Left ventricle myocardium inferior (tissue), 1 donor: Measurements from ENCODE around the gene CDH4. TPM values are rescaled to one million over a fixed set of nuclear protein-coding genes. Genes with fewer than 3 reads are reported as not detected.

ENCODE experiments used
- DNase-seq: peaks from one replicate; pipeline ENCODE4 v3.0.0-alpha.2; 2020
- H3K27ac ChIP-seq: fragments of 200-600 bp; replicated peaks from 2 replicates; pipeline ENCODE4 v1.8.0; 2021
- H3K27me3 ChIP-seq: fragments of 200-600 bp; 2 replicates; pipeline ENCODE4 v1.8.0; 2021; ENCODE audit warnings: low read depth
- H3K36me3 ChIP-seq: fragments of 200-600 bp; 2 replicates; pipeline ENCODE4 v1.8.0; 2021
- H3K4me1 ChIP-seq: fragments of 200-600 bp; 2 replicates; pipeline ENCODE4 v1.8.0; 2021
- H3K4me3 ChIP-seq: fragments of 200-600 bp; 2 replicates; pipeline ENCODE4 v1.8.0; 2021; ENCODE audit warnings: mild to moderate bottlenecking, moderate library complexity
- H3K9me3 ChIP-seq: fragments of 200-600 bp; replicated peaks from 2 replicates; pipeline ENCODE4 v1.8.0; 2021
- intact Hi-C: fragments of 100-400 bp; cut with micrococcal nuclease; formaldehyde crosslinking; loops from one replicate; pipeline ENCODE4 v1.11.0; 2022
- total RNA-seq: library from RNA; stranded (reverse); fragmentation: NEBNext Ultra II Directional; extraction: Animal tissue kit (Norgen Biotek cat#: 25700); gene quantifications from one replicate; pipeline ENCODE4 v1.2.1, GENCODE V29; 2021
- TF ChIP-seq, protein P1 (sequence below): fragments of 200-600 bp; IDR thresholded peaks from 2 replicates; pipeline ENCODE4 v1.8.0; 2021; ENCODE audit warnings: antibody characterized with exemption, mild to moderate bottlenecking, borderline replicate concordance
- donor health status: DM: no; HTN: yes; CAD: no; lungs with severe emphysema.

CDH4 gene
- total RNA-seq, 1 donor from 2014 or later: 0.05 TPM

DNA sequence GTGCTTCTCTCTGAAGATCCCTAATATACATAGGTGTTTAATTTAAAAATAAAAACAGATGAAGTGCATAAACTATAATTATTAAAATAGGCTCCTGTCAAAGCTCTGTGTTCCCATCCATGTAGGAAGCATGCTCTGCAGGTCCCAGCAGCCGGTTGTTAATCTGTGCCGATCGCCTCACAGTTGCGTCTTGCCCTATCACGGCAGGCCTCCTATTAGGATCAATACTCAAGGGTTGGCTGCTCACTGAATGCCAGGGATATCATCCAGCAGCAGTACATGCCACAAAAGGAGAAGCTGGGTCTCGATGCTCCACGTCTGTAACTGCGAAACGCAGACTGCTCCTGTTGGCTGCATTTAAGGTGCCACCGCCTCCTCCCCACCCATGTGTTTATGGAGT lies 369.8 kb downstream of the CDH4 start:
- no peaks in the 10 kb centered on the region for H3K36me3 ChIP-seq
- H3K27me3 ChIP-seq: peaks cover 79% of the 10 kb centered on the region
- no peak for DNase-seq
- no peaks in the 10 kb centered on the region for H3K9me3 ChIP-seq
- H3K27ac ChIP-seq: no peak overlapping the region
- TF ChIP-seq, protein P1, sequence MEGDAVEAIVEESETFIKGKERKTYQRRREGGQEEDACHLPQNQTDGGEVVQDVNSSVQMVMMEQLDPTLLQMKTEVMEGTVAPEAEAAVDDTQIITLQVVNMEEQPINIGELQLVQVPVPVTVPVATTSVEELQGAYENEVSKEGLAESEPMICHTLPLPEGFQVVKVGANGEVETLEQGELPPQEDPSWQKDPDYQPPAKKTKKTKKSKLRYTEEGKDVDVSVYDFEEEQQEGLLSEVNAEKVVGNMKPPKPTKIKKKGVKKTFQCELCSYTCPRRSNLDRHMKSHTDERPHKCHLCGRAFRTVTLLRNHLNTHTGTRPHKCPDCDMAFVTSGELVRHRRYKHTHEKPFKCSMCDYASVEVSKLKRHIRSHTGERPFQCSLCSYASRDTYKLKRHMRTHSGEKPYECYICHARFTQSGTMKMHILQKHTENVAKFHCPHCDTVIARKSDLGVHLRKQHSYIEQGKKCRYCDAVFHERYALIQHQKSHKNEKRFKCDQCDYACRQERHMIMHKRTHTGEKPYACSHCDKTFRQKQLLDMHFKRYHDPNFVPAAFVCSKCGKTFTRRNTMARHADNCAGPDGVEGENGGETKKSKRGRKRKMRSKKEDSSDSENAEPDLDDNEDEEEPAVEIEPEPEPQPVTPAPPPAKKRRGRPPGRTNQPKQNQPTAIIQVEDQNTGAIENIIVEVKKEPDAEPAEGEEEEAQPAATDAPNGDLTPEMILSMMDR: no peak
- intact Hi-C loops: no loop called here
- H3K4me1 ChIP-seq: no peaks in the 10 kb centered on the region
- H3K4me3 ChIP-seq: no peak overlapping the region

DNA sequence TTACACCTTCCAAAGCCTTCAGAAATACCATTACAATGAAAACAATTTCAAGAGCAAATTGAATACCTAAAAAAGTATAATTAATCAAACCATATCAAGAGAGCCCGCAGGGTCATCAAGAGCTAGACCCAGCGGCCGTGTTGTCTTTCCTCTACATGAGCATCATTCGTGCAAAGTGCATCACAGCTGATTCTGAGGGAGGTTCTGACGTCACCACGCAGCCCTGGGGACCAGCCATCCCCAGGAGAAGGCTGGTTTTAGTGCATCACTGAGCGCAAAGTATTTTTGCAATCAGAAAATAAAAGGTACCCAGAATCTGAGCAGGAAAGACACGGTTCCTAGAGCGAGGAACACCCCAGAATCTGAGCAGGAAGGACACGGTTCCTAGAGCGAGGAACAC lies 371.4 kb downstream of the CDH4 start:
- DNase-seq: no peak
- Histone ChIP-seq H3K27me3 (peaks cover 82% of the 10 kb centered on the region), H3K27ac (no peak overlapping the region), H3K36me3 (no peaks in the 10 kb centered on the region), H3K9me3 (no peaks in the 10 kb centered on the region), H3K4me3 (no peak overlapping the region), H3K4me1 (peaks cover 2% of the 10 kb centered on the region)
- intact Hi-C loops: no loop called here
- TF ChIP-seq, protein P1: no peak

DNA sequence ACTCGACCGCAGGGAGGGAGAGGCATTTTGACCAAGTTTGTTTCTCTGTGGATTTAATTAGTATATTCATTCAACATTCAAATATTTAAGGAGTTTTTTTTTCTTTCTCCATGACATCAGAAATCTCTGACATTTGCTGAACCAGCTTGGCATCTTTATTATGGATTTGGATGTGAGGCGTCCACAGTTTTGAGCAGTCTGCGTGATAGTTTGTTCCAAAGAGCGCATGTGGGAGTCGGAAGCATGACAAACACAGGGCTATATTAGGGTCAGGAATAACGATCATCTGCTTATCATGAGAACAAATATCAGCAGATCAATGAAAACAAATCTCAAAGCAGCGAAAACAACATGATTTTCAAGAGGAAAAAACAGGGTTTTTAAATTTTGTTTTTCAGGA lies 373.2 kb downstream of the CDH4 start:
- intact Hi-C loops: no loop called here
- no peak overlapping the region for H3K27ac ChIP-seq
- TF ChIP-seq, protein P1: no peak

DNA sequence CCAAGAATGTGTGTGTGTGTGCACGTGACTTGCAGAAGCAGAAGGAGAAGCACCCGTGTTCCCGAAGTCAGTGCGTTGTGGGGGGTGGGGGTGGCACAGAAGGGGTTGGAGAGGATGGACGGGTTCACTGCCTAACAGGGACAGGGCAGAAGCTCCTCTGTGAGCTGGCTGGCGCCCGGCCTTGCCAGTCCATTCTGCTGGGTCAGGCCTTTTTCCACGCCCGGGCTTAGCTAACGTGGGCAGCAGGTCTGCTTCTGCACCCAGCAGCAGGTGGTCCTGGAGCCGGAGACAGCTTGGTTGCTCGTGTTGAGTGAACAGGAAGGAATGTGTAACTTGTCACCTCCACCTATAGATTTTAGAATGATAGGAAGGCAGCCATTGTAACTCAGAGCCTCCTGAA lies 374.4 kb downstream of the CDH4 start:
- Histone ChIP-seq H3K9me3 (no peaks in the 10 kb centered on the region), H3K4me1 (peaks cover 12% of the 10 kb centered on the region), H3K36me3 (no peaks in the 10 kb centered on the region), H3K27ac (no peak overlapping the region), H3K27me3 (peaks cover 88% of the 10 kb centered on the region), H3K4me3 (no peak overlapping the region)
- DNase-seq: no peak
- intact Hi-C loops: no loop called here
- TF ChIP-seq, protein P1: no peak

More for the DNA sequence above, 373.2 kb downstream of the CDH4 start:
- H3K4me1 ChIP-seq: peaks cover 12% of the 10 kb centered on the region
- no peaks in the 10 kb centered on the region for H3K36me3 ChIP-seq
- H3K9me3 ChIP-seq: no peaks in the 10 kb centered on the region
- H3K4me3 ChIP-seq: no peak overlapping the region
- no peak for DNase-seq
- peaks cover 85% of the 10 kb centered on the region for H3K27me3 ChIP-seq

DNA sequence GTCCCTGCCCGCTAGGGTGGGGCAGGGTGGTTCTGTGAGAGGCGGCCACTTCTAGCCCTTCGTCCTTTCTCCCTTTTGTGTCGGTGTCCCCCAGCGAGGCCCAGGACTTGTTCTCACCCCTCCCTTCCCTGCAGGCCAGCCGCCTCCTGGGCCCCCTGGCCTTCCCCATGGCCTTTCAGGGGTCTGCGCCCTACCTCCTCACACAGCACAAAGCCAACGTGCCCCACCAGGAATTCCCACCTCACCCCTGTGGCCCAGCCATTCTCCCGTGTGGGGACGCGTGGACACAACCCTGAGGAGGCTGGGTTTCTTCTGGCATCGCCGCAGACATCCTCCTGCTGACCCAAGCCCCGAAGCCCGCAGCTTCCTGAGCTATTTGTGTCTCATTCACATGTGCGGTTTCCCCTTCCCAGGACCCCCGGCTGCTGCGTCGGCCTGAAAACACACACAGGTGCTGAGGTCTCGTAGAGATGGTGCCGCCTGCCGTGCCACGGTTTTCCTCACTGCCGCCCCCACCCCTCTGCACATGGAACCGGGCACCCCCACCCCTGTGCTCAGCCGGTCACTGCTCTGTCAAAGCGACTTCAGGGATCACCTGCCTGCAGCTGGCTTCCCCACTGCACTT lies 375.8 kb downstream of the CDH4 start:
- DNase-seq: no peak
- H3K27me3 ChIP-seq: peaks cover 90% of the 10 kb centered on the region
- intact Hi-C loops: no loop called here
- TF ChIP-seq, protein P1: no peak
- no peak overlapping the region for H3K4me3 ChIP-seq
- H3K9me3 ChIP-seq: no peaks in the 10 kb centered on the region
- no peaks in the 10 kb centered on the region for H3K36me3 ChIP-seq
- peaks cover 12% of the 10 kb centered on the region for H3K4me1 ChIP-seq
- no peak overlapping the region for H3K27ac ChIP-seq

DNA sequence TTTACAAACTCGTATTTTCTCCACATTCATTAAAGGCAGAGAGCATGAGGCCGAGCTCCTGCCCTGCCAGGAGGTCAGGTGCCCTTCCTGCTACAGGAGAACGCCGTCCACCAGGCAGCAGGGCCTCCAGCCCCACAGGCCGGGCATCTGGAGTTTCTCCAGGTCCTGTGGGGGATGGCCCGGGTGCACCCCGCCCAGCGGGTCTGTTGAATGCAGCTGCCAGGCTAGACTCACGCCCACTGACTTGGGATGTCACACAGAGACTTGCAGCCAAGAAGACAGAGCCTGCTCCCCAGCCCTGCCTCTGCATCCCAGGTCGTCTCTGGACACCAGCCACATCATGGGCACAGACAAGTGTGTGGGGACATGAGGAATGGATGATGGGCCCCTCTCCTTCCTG lies 376.4 kb downstream of the CDH4 start:
- no peak for DNase-seq
- no peak overlapping the region for H3K4me3 ChIP-seq
- intact Hi-C loops: no loop called here
- H3K4me1 ChIP-seq: peaks cover 12% of the 10 kb centered on the region
- H3K36me3 ChIP-seq: no peaks in the 10 kb centered on the region
- no peak overlapping the region for H3K27ac ChIP-seq
- no peaks in the 10 kb centered on the region for H3K9me3 ChIP-seq
- peaks cover 91% of the 10 kb centered on the region for H3K27me3 ChIP-seq
- TF ChIP-seq, protein P1: no peak
